Caco-2 (cell line): ENCODE measurements around the gene HOXC12. TPM values are rescaled to one million over a fixed set of nuclear protein-coding genes. Genes with fewer than 3 reads are reported as not detected.
A peak's percentile ranks its signal among the peaks of the same experiment; 100 is the strongest.

ENCODE experiments used
- BruUV-seq: library from RNA; stranded (reverse); fragments of 400-500 nt; replicated peaks from 2 replicates; lab custom pipeline; 2021; lab: Mats Ljungman, UMichigan
- CTCF ChIA-PET: fragments of 300-600 bp; sonication (Branson Sonifier 250); formaldehyde crosslinking; loops from one replicate; lab custom pipeline; 2022; ENCODE audit warnings: antibody characterized with exemption; lab: Charles Lee
- POLR2A ChIA-PET: fragments of 300-600 bp; sonication (Branson Sonifier 250); formaldehyde crosslinking; loops from one replicate; lab custom pipeline; 2022; ENCODE audit warnings: antibody characterized with exemption; lab: Charles Lee
- DNase-seq, 2 experiments: peaks; one replicate each; pipeline versions ENCODE4 v3.0.0 to v3.0.0-alpha.2; 2020 to 2022
- H3K27me3 ChIP-seq: replicated peaks from 2 replicates; pipeline ENCODE4 v1.6.0; 2011; ENCODE audit warnings: low read length; ENCODE audit not compliant: control insufficient read depth, insufficient read depth
- H3K36me3 ChIP-seq: 2 replicates; pipeline ENCODE4 v1.5.1; 2011; ENCODE audit warnings: low read length; ENCODE audit not compliant: control insufficient read depth, insufficient read depth
- H3K4me1 ChIP-seq: fragments of 250-450 bp; sonication (Bioruptor Pico); 2 replicates; pipeline ENCODE4 v1.5.1; 2020; ENCODE audit warnings: mild to moderate bottlenecking
- H3K4me3 ChIP-seq: 2 replicates; pipeline ENCODE4 v1.5.1; 2011; ENCODE audit warnings: low read depth, mild to moderate bottlenecking, control low read depth, low read length
- H3K9me3 ChIP-seq: fragments of 250-450 bp; sonication (Bioruptor Pico); 2 replicates; pipeline ENCODE4 v1.5.1; 2020; ENCODE audit warnings: mild to moderate bottlenecking, moderate library complexity
- H3K27ac Mint-ChIP-seq: one replicate; pipeline ENCODE4 v1.8.0; 2022; ENCODE audit warnings: mixed read lengths; ENCODE audit not compliant: unreplicated experiment
- H3K27me3 Mint-ChIP-seq: one replicate; pipeline ENCODE4 v1.8.0; 2022; ENCODE audit warnings: mixed read lengths; ENCODE audit not compliant: insufficient read depth, unreplicated experiment
- H3K36me3 Mint-ChIP-seq: one replicate; pipeline ENCODE4 v1.8.0; 2022; ENCODE audit warnings: mild to moderate bottlenecking, mixed read lengths; ENCODE audit not compliant: insufficient read depth, unreplicated experiment
- H3K4me1 Mint-ChIP-seq: one replicate; pipeline ENCODE4 v1.8.0; 2022; ENCODE audit warnings: low read depth, mixed read lengths; ENCODE audit not compliant: unreplicated experiment
- H3K4me3 Mint-ChIP-seq: one replicate; pipeline ENCODE4 v1.8.0; 2022; ENCODE audit warnings: mild to moderate bottlenecking, moderate library complexity, mixed read lengths; ENCODE audit not compliant: unreplicated experiment
- H3K9me3 Mint-ChIP-seq: one replicate; pipeline ENCODE4 v1.8.0; 2022; ENCODE audit warnings: mixed read lengths; ENCODE audit not compliant: unreplicated experiment
- CTCF ChIP-seq, 2 experiments: fragments of 200-600 bp in 1 of 2; IDR thresholded peaks; 1 replicate in 1 of 2; 2 replicates in 1 of 2; pipeline versions ENCODE4 v1.5.1 to v1.8.0; 2011 to 2022; ENCODE audit warnings: antibody characterized with exemption in 1 of 2, control low read depth in 1 of 2, inconsistent platforms in 1 of 2, low read depth in 1 of 2, low read length in 1 of 2, mild to moderate bottlenecking in 1 of 2, moderate library complexity in 1 of 2; ENCODE audit not compliant: insufficient read depth in 1 of 2, severe bottlenecking in 1 of 2, unreplicated experiment in 1 of 2
- intact Hi-C: fragments of 100-400 bp; cut with micrococcal nuclease; formaldehyde crosslinking; loops from one replicate; pipeline ENCODE4 v1.10.0; 2022; ENCODE audit not compliant: unreplicated experiment
- total RNA-seq: library from RNA; stranded (reverse); gene quantifications from 2 replicates; pipeline ENCODE4 v1.2.3, GENCODE V29; 2022

HOXC12 gene
- total RNA-seq, 1 experiment from 2014 or later = 10.3 TPM

DNA sequence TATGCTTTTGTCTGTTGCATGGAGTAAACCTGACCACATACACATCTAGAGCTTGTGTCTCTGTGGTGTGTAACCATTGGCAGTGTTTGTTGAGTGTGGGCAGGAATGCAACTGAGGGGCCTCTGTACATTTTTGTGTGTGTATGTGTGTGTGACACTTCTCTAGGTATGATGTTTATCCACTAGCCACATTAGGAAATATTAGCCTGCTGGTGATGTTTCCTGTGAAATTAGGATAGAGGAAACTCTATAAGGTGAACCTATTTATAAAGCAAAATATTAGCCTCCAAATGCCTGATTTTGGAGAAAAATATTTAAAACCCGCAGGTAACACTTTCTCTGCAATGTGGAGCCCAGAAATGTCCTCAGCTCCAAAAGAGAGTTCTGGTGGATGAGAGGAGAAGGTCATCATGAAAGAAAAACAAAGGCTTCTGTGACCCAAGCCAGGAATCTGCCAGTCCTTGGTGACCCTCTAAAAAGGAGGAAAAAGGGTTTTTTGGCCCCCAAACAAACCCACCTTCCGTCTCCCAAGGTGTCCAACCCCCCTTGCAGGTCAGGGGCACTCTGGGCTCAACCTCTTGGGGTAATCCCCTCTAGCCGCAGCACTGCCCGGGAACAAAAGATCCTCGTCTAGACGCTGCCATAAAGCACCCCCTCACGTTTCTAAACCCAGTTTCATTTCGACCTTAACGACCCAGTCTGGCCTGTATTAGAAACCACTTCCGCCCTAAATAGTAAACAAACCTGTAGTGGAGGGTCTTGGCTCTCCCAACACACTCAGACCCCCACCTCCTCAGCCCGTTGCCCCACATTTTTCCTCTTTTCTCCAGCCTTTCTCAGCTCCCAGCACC is 23.1 kb downstream of the HOXC12 start:
- H3K36me3 ChIP-seq = no peaks in the 10 kb centered on the region; the same call in 1 of the 2 replicates
- H3K9me3 Mint-ChIP-seq = no peaks in the 10 kb centered on the region
- peaks cover 30% of the 10 kb centered on the region for H3K4me1 ChIP-seq
- peak in 1 of 2 experiments; percentile 53 for DNase-seq
- TF ChIP-seq CTCF (IDR thresholded peaks at IDR 0.05; ENCODE audit: insufficient read depth in 1 of 2, low read depth in 1 of 2, low read length in 1 of 2, severe bottlenecking in 1 of 2, unreplicated experiment in 1 of 2) = no peak
- peak overlapping the region; percentile 90 for H3K27ac Mint-ChIP-seq
- peak overlapping the region; percentile 43 for H3K4me3 ChIP-seq
- CTCF ChIA-PET = interaction anchor here (0.6 to 1.7 kb wide), 5 partner anchors 10 to 347 kb away, joined by 3 to 8 read pairs (median 5); partner anchors contain the start of genes COPZ1 and HOXC8
- peaks cover 23% of the 10 kb centered on the region for H3K4me1 Mint-ChIP-seq
- H3K36me3 Mint-ChIP-seq = no peaks in the 10 kb centered on the region
- intact Hi-C loops = loop anchor here (2.0 to 5.0 kb wide), 3 partner anchors 23 to 39 kb away; partner anchors contain the start of genes HOXC12 and HOXC13
- POLR2A ChIA-PET = interaction anchor here (0.5 to 2.2 kb wide), 2 partner anchors 38 to 1022 kb away, joined by 6 to 15 read pairs; no protein-coding TSS in a partner anchor
- no peaks in the 10 kb centered on the region for H3K9me3 ChIP-seq
- H3K27me3 ChIP-seq = no peaks in the 10 kb centered on the region
- peak overlapping the region; percentile 68 for H3K4me3 Mint-ChIP-seq
- no peaks in the 10 kb centered on the region for H3K27me3 Mint-ChIP-seq
- BruUV-seq = TSS peak; percentile 70

DNA sequence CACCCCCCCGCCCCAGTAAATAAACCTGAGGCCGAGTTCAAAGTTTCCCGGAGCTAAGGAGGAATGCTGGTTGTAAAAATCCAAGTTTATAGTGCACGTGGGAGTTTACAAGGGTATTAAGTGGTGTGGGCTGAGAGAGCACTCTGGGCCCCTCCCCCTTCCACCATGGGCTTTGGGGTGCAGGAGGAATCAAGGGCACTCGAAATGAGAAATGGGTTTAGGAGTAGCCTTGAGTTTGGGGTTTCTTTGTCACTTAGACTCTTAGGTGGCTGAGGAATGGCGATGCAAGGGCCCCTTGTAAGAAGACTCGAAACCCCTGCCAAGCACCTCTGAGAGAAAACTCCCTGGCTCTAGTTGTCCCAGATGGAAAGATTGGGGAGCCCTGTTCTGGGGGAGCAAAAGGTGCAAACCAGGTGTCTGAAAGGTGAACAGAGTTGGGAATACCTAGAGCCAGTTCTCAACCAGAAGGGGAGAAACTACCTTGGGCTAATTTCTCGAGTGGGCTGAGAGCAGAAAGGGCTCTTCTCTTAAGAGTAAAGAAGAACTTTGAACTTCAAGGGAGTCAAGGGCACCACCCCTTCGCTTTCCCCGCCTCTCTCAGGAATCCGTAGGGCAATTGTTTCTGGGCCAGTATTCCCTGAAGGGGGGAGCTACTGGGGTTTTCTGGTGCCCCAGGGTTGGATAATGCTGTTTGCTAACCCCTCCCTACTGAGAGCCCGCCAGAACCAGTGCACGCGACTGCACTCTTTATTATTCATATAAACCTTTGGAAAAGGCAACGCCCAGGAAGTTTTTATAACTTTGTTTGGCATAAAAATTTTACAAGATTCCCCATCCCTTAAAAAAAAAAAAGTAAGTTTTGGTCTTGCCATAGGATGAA is 24.0 kb downstream of the HOXC12 start:
- H3K4me1 Mint-ChIP-seq = peaks cover 23% of the 10 kb centered on the region
- peaks cover 35% of the 10 kb centered on the region for H3K4me1 ChIP-seq
- intact Hi-C loops = loop anchor here (2.0 to 5.0 kb wide), 3 partner anchors 24 to 40 kb away; partner anchors contain the start of genes HOXC12 and HOXC13
- no peaks in the 10 kb centered on the region for H3K36me3 Mint-ChIP-seq
- no peaks in the 10 kb centered on the region for H3K9me3 Mint-ChIP-seq
- CTCF ChIA-PET = interaction anchor here (0.5 to 1.7 kb wide), 10 partner anchors 9 to 346 kb away, joined by 3 to 8 read pairs (median 4); partner anchors contain the start of genes COPZ1, HOXC13 and HOXC8
- H3K9me3 ChIP-seq = no peaks in the 10 kb centered on the region
- H3K27me3 Mint-ChIP-seq = no peaks in the 10 kb centered on the region
- peak overlapping the region; percentile 90 for H3K27ac Mint-ChIP-seq
- POLR2A ChIA-PET = interaction anchor here (0.5 to 2.2 kb wide), 6 partner anchors 25 to 1023 kb away, joined by 4 to 15 read pairs (median 6); partner anchors contain the start of gene HOXC12
- BruUV-seq = no TSS peak
- no peaks in the 10 kb centered on the region; the same call in 1 of the 2 replicates for H3K36me3 ChIP-seq
- no peaks in the 10 kb centered on the region for H3K27me3 ChIP-seq
- peak overlapping the region; percentile 43 for H3K4me3 ChIP-seq
- peak; percentile 85 to 89 for DNase-seq
- H3K4me3 Mint-ChIP-seq = peak overlapping the region; percentile 68
- TF ChIP-seq CTCF (IDR thresholded peaks at IDR 0.05; ENCODE audit: insufficient read depth in 1 of 2, low read depth in 1 of 2, low read length in 1 of 2, severe bottlenecking in 1 of 2, unreplicated experiment in 1 of 2) = no peak
